Measurements from ENCODE around the gene DHX32.

DHX32 gene

GRCh38 chr10:125848371-125848770, 32.7 kb downstream of the DHX32 start:
- no peak for DNase-seq (ENCODE audit: low read depth in 2 of 2)

GRCh38 chr10:125846894-125847293, 34.2 kb downstream of the DHX32 start:
- DNase-seq (ENCODE audit: low read depth in 2 of 2): no peak

- no peak for DNase-seq (ENCODE audit: low read depth in 2 of 2)
Observed at GRCh38 chr10:125845617-125846016, 35.5 kb downstream of the DHX32 start.

GRCh38 chr10:125844751-125845221, 36.3 kb downstream of the DHX32 start:
- DNase-seq (ENCODE audit: low read depth in 2 of 2): no peak

- no peak for DNase-seq (ENCODE audit: low read depth in 2 of 2)
Observed at GRCh38 chr10:125843603-125844329, 37.3 kb downstream of the DHX32 start.

GRCh38 chr10:125840955-125841354, 40.1 kb downstream of the DHX32 start:
- no peak for DNase-seq (ENCODE audit: low read depth in 2 of 2)

- no peak for DNase-seq (ENCODE audit: low read depth in 2 of 2)
Observed at GRCh38 chr10:125840406-125840805, 40.7 kb downstream of the DHX32 start.

GRCh38 chr10:125838802-125839575, 42.1 kb downstream of the DHX32 start:
- no peak for DNase-seq (ENCODE audit: low read depth in 2 of 2)

- DNase-seq (ENCODE audit: low read depth in 2 of 2): no peak
Observed at GRCh38 chr10:125836746-125837145, 44.3 kb downstream of the DHX32 start.

- no peak for DNase-seq (ENCODE audit: low read depth in 2 of 2)
Observed at GRCh38 chr10:125828311-125828710, 52.8 kb downstream of the DHX32 start.

- DNase-seq (ENCODE audit: low read depth in 2 of 2): no peak
Observed at GRCh38 chr10:125827133-125827532, 54.0 kb downstream of the DHX32 start.

- no peak for DNase-seq (ENCODE audit: low read depth in 2 of 2)
Observed at GRCh38 chr10:125824736-125825135, 56.4 kb downstream of the DHX32 start.

GRCh38 chr10:125823663-125824251, 57.3 kb downstream of the DHX32 start:
- DNase-seq (ENCODE audit: low read depth in 2 of 2): no peak

GRCh38 chr10:125822878-125823662, 58.0 kb downstream of the DHX32 start, which contains the start of the genes BCCIP and UROS:
Gene BCCIP (plus strand): TSS chr10:125823546. CDS start chr10:125823558, 12 bp downstream.
Gene UROS (minus strand): TSS chr10:125823258. CDS start chr10:125816499, 6,759 bp downstream.
- peak; percentile 78 to 80 for DNase-seq (ENCODE audit: low read depth in 2 of 2)

GRCh38 chr10:125820701-125821100, 60.4 kb downstream of the DHX32 start:
- no peak for DNase-seq (ENCODE audit: low read depth in 2 of 2)

GRCh38 chr10:125817337-125817946, 63.6 kb downstream of the DHX32 start:
- DNase-seq (ENCODE audit: low read depth in 2 of 2): no peak

GRCh38 chr10:125816548-125816947, 64.5 kb downstream of the DHX32 start:
- no peak for DNase-seq (ENCODE audit: low read depth in 2 of 2)

- DNase-seq (ENCODE audit: low read depth in 2 of 2): no peak
Observed at GRCh38 chr10:125815764-125816163, 65.3 kb downstream of the DHX32 start.

GRCh38 chr10:125812128-125812750, 68.9 kb downstream of the DHX32 start:
- peak; percentile 38 to 44 for DNase-seq (ENCODE audit: low read depth in 2 of 2)

GRCh38 chr10:125811251-125811650, 69.8 kb downstream of the DHX32 start:
- peak; percentile 20 to 25 for DNase-seq (ENCODE audit: low read depth in 2 of 2)

GRCh38 chr10:125808047-125808446, 73.0 kb downstream of the DHX32 start:
- DNase-seq (ENCODE audit: low read depth in 2 of 2): no peak
